ENCODE measurements around the gene ANXA11.

- TF ChIP-seq SP1 (IDR thresholded peaks at IDR 0.05; ENCODE audit: low read depth) (no peak), ELF1 (IDR thresholded peaks at IDR 0.05; ENCODE audit: borderline replicate concordance, low read depth) (no peak), TCF7L2 (IDR thresholded peaks at IDR 0.05; ENCODE audit: borderline replicate concordance, extremely low read depth, insufficient read depth, insufficient read length) (no peak)
Measured at GRCh38 chr10:80166581-80167470, 38.5 kb downstream of the ANXA11 start.

Data from HCT116 (cell line).